ENCODE measurements around the gene GNG13.

The GNG13 gene

GRCh38 chr16:769184-769784 lies 31.2 kb downstream of the GNG13 start:
- no peak for TF ChIP-seq CTCF (IDR thresholded peaks at IDR 0.05; ENCODE audit: low read depth, low read length, missing control alignments)
- no peak overlapping the region for H3K4me3 ChIP-seq (ENCODE audit: low read depth, low read length)
- DNase-seq (ENCODE audit: low read depth): no peak

GRCh38 chr16:768428-768827 lies 32.1 kb downstream of the GNG13 start:
- TF ChIP-seq CTCF (IDR thresholded peaks at IDR 0.05; ENCODE audit: low read depth, low read length, missing control alignments): no peak
- DNase-seq (ENCODE audit: low read depth): no peak
- H3K4me3 ChIP-seq (ENCODE audit: low read depth, low read length): no peak overlapping the region

GRCh38 chr16:767743-768235 lies 32.7 kb downstream of the GNG13 start:
- H3K4me3 ChIP-seq (ENCODE audit: low read depth, low read length): no peak overlapping the region
- TF ChIP-seq CTCF (IDR thresholded peaks at IDR 0.05; ENCODE audit: low read depth, low read length, missing control alignments): no peak
- no peak for DNase-seq (ENCODE audit: low read depth)

GRCh38 chr16:766820-767640 lies 33.5 kb downstream of the GNG13 start:
- TF ChIP-seq CTCF (IDR thresholded peaks at IDR 0.05; ENCODE audit: low read depth, low read length, missing control alignments): no peak
- no peak overlapping the region for H3K4me3 ChIP-seq (ENCODE audit: low read depth, low read length)
- no peak for DNase-seq (ENCODE audit: low read depth)

- DNase-seq (ENCODE audit: low read depth): no peak
- TF ChIP-seq CTCF (IDR thresholded peaks at IDR 0.05; ENCODE audit: low read depth, low read length, missing control alignments): no peak
- no peak overlapping the region for H3K4me3 ChIP-seq (ENCODE audit: low read depth, low read length)
These were observed 34.3 kb downstream of the GNG13 start for GRCh38 chr16:766008-766819.

- H3K4me3 ChIP-seq (ENCODE audit: low read depth, low read length): no peak overlapping the region
- DNase-seq (ENCODE audit: low read depth): no peak
- TF ChIP-seq CTCF (IDR thresholded peaks at IDR 0.05; ENCODE audit: low read depth, low read length, missing control alignments): no peak
These were observed 35.1 kb downstream of the GNG13 start for GRCh38 chr16:765488-765865.

Data from GM12864 (cell line).